Uterus (tissue), 2 donors: ENCODE measurements around the gene TMPRSS9.

ENCODE experiments used
- CTCF ChIP-seq, 4 experiments: fragments of 200-600 bp in 2 of 4; fragments of 450-650 bp in 2 of 4; sonication (generic) in 2 of 4; IDR thresholded peaks; one replicate each; pipeline ENCODE4 v1.5.1; 2016 to 2019; ENCODE audit warnings: antibody characterized with exemption in 4 of 4, mild to moderate bottlenecking in 2 of 4, moderate library complexity in 1 of 4
- POLR2A ChIP-seq, 2 donors: fragments of 450-650 bp; IDR thresholded peaks; one replicate each; pipeline ENCODE4 v1.6.1; 2016; ENCODE audit warnings: antibody characterized with exemption in 2 of 2, mild to moderate bottlenecking in 1 of 2, moderate library complexity in 1 of 2

- no peak for TF ChIP-seq CTCF (IDR thresholded peaks at IDR 0.05)
- no peak for TF ChIP-seq POLR2A (IDR thresholded peaks at IDR 0.05)
These were observed 74.2 kb downstream of the TMPRSS9 start for GRCh38 chr19:2434267-2434666.
